ENCODE results near the gene APOH. TPM values are rescaled to one million over a fixed set of nuclear protein-coding genes. Genes with fewer than 3 reads are reported as not detected.

APOH gene
- total and polyA plus RNA-seq, 2 of the 13 experiments (the other 11 are each of a cell fraction or from before 2014, with no cell fraction given) = 4,846 to 5,748 TPM

DNA sequence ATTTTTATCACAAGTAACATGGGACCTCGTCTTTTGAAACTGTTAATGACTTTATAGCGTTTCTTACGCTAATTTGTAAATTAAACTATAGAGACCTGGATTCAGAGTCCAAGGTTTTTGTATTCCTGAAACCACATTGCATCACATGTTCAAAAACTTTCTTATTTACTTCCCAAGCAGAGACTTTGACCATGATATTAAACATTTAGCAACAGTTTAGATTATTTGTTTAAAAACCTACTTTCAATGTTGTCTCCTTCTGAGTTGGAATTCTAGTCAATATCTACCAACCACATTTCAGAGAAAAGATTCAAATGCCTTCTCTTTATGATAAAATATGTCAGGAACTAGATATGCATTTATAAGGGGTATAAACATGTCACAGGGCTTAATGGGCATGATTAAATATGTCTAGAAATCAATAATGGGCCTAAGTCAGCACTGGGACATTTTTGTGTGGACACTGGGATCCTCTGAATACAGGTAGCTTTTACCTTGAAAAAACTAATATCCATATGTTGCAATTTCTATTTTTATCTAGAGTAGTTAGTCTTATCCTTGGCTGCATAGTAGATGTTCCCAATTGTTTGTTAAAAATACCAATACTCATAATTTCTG, 6.3 kb upstream of the APOH start (continued):
- TF ChIP-seq, protein P1, sequence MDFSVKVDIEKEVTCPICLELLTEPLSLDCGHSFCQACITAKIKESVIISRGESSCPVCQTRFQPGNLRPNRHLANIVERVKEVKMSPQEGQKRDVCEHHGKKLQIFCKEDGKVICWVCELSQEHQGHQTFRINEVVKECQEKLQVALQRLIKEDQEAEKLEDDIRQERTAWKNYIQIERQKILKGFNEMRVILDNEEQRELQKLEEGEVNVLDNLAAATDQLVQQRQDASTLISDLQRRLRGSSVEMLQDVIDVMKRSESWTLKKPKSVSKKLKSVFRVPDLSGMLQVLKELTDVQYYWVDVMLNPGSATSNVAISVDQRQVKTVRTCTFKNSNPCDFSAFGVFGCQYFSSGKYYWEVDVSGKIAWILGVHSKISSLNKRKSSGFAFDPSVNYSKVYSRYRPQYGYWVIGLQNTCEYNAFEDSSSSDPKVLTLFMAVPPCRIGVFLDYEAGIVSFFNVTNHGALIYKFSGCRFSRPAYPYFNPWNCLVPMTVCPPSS (IDR thresholded peaks at IDR 0.05) = no peak
- TF ChIP-seq, protein P2, sequence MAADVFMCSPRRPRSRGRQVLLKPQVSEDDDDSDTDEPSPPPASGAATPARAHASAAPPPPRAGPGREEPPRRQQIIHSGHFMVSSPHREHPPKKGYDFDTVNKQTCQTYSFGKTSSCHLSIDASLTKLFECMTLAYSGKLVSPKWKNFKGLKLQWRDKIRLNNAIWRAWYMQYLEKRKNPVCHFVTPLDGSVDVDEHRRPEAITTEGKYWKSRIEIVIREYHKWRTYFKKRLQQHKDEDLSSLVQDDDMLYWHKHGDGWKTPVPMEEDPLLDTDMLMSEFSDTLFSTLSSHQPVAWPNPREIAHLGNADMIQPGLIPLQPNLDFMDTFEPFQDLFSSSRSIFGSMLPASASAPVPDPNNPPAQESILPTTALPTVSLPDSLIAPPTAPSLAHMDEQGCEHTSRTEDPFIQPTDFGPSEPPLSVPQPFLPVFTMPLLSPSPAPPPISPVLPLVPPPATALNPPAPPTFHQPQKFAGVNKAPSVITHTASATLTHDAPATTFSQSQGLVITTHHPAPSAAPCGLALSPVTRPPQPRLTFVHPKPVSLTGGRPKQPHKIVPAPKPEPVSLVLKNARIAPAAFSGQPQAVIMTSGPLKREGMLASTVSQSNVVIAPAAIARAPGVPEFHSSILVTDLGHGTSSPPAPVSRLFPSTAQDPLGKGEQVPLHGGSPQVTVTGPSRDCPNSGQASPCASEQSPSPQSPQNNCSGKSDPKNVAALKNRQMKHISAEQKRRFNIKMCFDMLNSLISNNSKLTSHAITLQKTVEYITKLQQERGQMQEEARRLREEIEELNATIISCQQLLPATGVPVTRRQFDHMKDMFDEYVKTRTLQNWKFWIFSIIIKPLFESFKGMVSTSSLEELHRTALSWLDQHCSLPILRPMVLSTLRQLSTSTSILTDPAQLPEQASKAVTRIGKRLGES (CRISPR knock-in tag; IDR thresholded peaks at IDR 0.05; ENCODE audit: borderline replicate concordance) = no peak
- TF ChIP-seq HNF4A (CRISPR knock-in tag; IDR thresholded peaks at IDR 0.05) (peak; percentile 98), KDM6A (CRISPR knock-in tag; IDR thresholded peaks at IDR 0.05; ENCODE audit: low read depth) (peak; percentile 94), TGIF2 (CRISPR knock-in tag; IDR thresholded peaks at IDR 0.05) (no peak), ZNF720 (CRISPR knock-in tag; IDR thresholded peaks at IDR 0.05) (no peak), DR1 (CRISPR knock-in tag; IDR thresholded peaks at IDR 0.05) (no peak), ARHGAP35 (CRISPR knock-in tag; IDR thresholded peaks at IDR 0.05; ENCODE audit: borderline replicate concordance) (no peak), SMARCE1 (IDR thresholded peaks at IDR 0.05; ENCODE audit: borderline replicate concordance) (peak; percentile 59; the same call in 1 of the 2 replicates), ZZZ3 (CRISPR knock-in tag; IDR thresholded peaks at IDR 0.05; ENCODE audit: borderline replicate concordance) (no peak), ZNF547 (CRISPR knock-in tag; IDR thresholded peaks at IDR 0.05) (no peak), ZSCAN31 (CRISPR knock-in tag; IDR thresholded peaks at IDR 0.05; ENCODE audit: low read depth) (no peak), SP140L (CRISPR knock-in tag; IDR thresholded peaks at IDR 0.05; ENCODE audit: borderline replicate concordance) (peak; percentile 65; the same call in 1 of the 2 replicates), FOSL1 (CRISPR knock-in tag; IDR thresholded peaks at IDR 0.05; ENCODE audit: borderline replicate concordance) (no peak), SOX6 (IDR thresholded peaks at IDR 0.05) (no peak), SOX6 (CRISPR knock-in tag; IDR thresholded peaks at IDR 0.05) (peak; percentile 59; the same call in 1 of the 2 replicates), RARA (CRISPR knock-in tag; IDR thresholded peaks at IDR 0.05) (peak; percentile 65), ZNF543 (CRISPR knock-in tag; IDR thresholded peaks at IDR 0.05) (no peak), ZFP41 (CRISPR knock-in tag; IDR thresholded peaks at IDR 0.05; ENCODE audit: borderline replicate concordance) (no peak)
- TF ChIP-seq, protein P3, sequence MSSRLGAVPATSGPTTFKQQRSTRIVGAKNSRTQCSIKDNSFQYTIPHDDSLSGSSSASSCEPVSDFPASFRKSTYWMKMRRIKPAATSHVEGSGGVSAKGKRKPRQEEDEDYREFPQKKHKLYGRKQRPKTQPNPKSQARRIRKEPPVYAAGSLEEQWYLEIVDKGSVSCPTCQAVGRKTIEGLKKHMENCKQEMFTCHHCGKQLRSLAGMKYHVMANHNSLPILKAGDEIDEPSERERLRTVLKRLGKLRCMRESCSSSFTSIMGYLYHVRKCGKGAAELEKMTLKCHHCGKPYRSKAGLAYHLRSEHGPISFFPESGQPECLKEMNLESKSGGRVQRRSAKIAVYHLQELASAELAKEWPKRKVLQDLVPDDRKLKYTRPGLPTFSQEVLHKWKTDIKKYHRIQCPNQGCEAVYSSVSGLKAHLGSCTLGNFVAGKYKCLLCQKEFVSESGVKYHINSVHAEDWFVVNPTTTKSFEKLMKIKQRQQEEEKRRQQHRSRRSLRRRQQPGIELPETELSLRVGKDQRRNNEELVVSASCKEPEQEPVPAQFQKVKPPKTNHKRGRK (CRISPR knock-in tag; IDR thresholded peaks at IDR 0.05) = no peak
- TF ChIP-seq, protein P4, sequence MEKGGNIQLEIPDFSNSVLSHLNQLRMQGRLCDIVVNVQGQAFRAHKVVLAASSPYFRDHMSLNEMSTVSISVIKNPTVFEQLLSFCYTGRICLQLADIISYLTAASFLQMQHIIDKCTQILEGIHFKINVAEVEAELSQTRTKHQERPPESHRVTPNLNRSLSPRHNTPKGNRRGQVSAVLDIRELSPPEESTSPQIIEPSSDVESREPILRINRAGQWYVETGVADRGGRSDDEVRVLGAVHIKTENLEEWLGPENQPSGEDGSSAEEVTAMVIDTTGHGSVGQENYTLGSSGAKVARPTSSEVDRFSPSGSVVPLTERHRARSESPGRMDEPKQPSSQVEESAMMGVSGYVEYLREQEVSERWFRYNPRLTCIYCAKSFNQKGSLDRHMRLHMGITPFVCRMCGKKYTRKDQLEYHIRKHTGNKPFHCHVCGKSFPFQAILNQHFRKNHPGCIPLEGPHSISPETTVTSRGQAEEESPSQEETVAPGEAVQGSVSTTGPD (CRISPR knock-in tag; IDR thresholded peaks at IDR 0.05) = no peak
- TF ChIP-seq, protein P5, sequence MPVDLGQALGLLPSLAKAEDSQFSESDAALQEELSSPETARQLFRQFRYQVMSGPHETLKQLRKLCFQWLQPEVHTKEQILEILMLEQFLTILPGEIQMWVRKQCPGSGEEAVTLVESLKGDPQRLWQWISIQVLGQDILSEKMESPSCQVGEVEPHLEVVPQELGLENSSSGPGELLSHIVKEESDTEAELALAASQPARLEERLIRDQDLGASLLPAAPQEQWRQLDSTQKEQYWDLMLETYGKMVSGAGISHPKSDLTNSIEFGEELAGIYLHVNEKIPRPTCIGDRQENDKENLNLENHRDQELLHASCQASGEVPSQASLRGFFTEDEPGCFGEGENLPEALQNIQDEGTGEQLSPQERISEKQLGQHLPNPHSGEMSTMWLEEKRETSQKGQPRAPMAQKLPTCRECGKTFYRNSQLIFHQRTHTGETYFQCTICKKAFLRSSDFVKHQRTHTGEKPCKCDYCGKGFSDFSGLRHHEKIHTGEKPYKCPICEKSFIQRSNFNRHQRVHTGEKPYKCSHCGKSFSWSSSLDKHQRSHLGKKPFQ (CRISPR knock-in tag; IDR thresholded peaks at IDR 0.05; ENCODE audit: insufficient replicate concordance) = no peak

Measured in HepG2 (cell line).